ENCODE measurements around the gene CUBN.

Gene CUBN

GRCh38 chr10:16907687-16908086 lies 221.9 kb downstream of the CUBN start:
- no peak for DNase-seq

- peak; percentile 19 for DNase-seq
Observed at GRCh38 chr10:16905320-16905719, 224.3 kb downstream of the CUBN start.

GRCh38 chr10:16904639-16905061 lies 225.0 kb downstream of the CUBN start:
- peak; percentile 74 for DNase-seq

- DNase-seq, result no peak
Observed at GRCh38 chr10:16904049-16904448, 225.6 kb downstream of the CUBN start.

GRCh38 chr10:16902606-16903005 lies 227.0 kb downstream of the CUBN start:
- DNase-seq, result no peak

- no peak for DNase-seq
Observed at GRCh38 chr10:16901106-16901505, 228.5 kb downstream of the CUBN start.

- DNase-seq, result no peak
Observed at GRCh38 chr10:16896993-16897392, 232.6 kb downstream of the CUBN start.

- no peak for DNase-seq
Observed at GRCh38 chr10:16894821-16895220, 234.8 kb downstream of the CUBN start.

- no peak for DNase-seq
Observed at GRCh38 chr10:16893664-16894063, 235.9 kb downstream of the CUBN start.

- peak; percentile 82 for DNase-seq
Observed at GRCh38 chr10:16891375-16892313, 238.0 kb downstream of the CUBN start.

GRCh38 chr10:16890691-16891090 lies 238.9 kb downstream of the CUBN start:
- DNase-seq, result no peak

- peak; percentile 96 for DNase-seq
Observed at GRCh38 chr10:16887565-16887964, 242.0 kb downstream of the CUBN start.

GRCh38 chr10:16886031-16886430 lies 243.6 kb downstream of the CUBN start:
- no peak for DNase-seq

- DNase-seq, result no peak
Observed at GRCh38 chr10:16884497-16884896, 245.1 kb downstream of the CUBN start.

GRCh38 chr10:16883084-16883483 lies 246.5 kb downstream of the CUBN start:
- no peak for DNase-seq

- DNase-seq, result no peak
Observed at GRCh38 chr10:16870331-16870730, 259.3 kb downstream of the CUBN start.

- DNase-seq, result no peak
Observed at GRCh38 chr10:16867990-16868389, 261.6 kb downstream of the CUBN start.

GRCh38 chr10:16867556-16867955 lies 262.1 kb downstream of the CUBN start:
- peak; percentile 79 for DNase-seq

GRCh38 chr10:16866541-16867275 lies 262.9 kb downstream of the CUBN start:
- no peak for DNase-seq

GRCh38 chr10:16865766-16866165 lies 263.8 kb downstream of the CUBN start:
- no peak for DNase-seq

GRCh38 chr10:16863766-16864165 lies 265.8 kb downstream of the CUBN start:
- no peak for DNase-seq

GRCh38 chr10:16857419-16857818 lies 272.2 kb downstream of the CUBN start:
- DNase-seq, result no peak

- DNase-seq, result peak; percentile 23
Observed at GRCh38 chr10:16856567-16856966, 273.0 kb downstream of the CUBN start.

GRCh38 chr10:16856092-16856491 lies 273.5 kb downstream of the CUBN start:
- no peak for DNase-seq

Data from fibroblast of skin of back (primary cell).